Osteoblast (primary cell): Measurements from ENCODE around the gene SIRPB2. TPM values are rescaled to one million over a fixed set of nuclear protein-coding genes. Genes with fewer than 3 reads are reported as not detected.

Experiments used
- DNase-seq: peaks from one replicate; pipeline ENCODE4 v3.0.0; 2011; ENCODE audit warnings: low spot score, mixed read lengths; ENCODE audit not compliant: insufficient read length; ENCODE audit errors: missing footprints
- H2AFZ ChIP-seq: 2 replicates; pipeline ENCODE4 v1.6.0; 2011; ENCODE audit warnings: mild to moderate bottlenecking, low read length
- H3K27ac ChIP-seq: 2 replicates; pipeline ENCODE4 v1.5.1; 2011; ENCODE audit warnings: mild to moderate bottlenecking, low read depth, low read length, moderate library complexity
- H3K27me3 ChIP-seq: 2 replicates; pipeline ENCODE4 v1.6.0; 2012; ENCODE audit warnings: mild to moderate bottlenecking, control low read depth, inconsistent platforms, low read length, moderate library complexity; ENCODE audit not compliant: insufficient read depth
- H3K36me3 ChIP-seq: 2 replicates; pipeline ENCODE4 v1.5.1; 2011; ENCODE audit warnings: mild to moderate bottlenecking, low read length, control low read depth, moderate library complexity; ENCODE audit not compliant: insufficient read depth
- H3K4me1 ChIP-seq: 2 replicates; pipeline ENCODE4 v1.5.1; 2011; ENCODE audit warnings: mild to moderate bottlenecking, low read length, control low read depth, moderate library complexity; ENCODE audit not compliant: insufficient read depth
- H3K4me2 ChIP-seq: 2 replicates; pipeline ENCODE4 v1.6.0; 2011; ENCODE audit warnings: mild to moderate bottlenecking, low read length; ENCODE audit not compliant: insufficient read depth
- H3K4me3 ChIP-seq: fragments of 200-600 bp; sonication (generic); 3 replicates; pipeline ENCODE4 v1.5.1; 2012; ENCODE audit warnings: mild to moderate bottlenecking, low read length, inconsistent platforms; ENCODE audit not compliant: insufficient read depth
- H3K79me2 ChIP-seq: 2 replicates; pipeline ENCODE4 v1.6.0; 2012; ENCODE audit warnings: mild to moderate bottlenecking, low read length, control low read depth, inconsistent platforms; ENCODE audit not compliant: insufficient read depth
- H3K9me3 ChIP-seq: 2 replicates; pipeline ENCODE4 v1.5.1; 2011; ENCODE audit warnings: low read depth, low read length, control low read depth
- H4K20me1 ChIP-seq: 2 replicates; pipeline ENCODE4 v1.6.0; 2012; ENCODE audit warnings: mild to moderate bottlenecking, low read length, control low read depth; ENCODE audit not compliant: insufficient read depth
- total RNA-seq: library from RNA; depleted of rRNA; stranded (reverse); fragments of >200 nt; gene quantifications from 2 replicates; pipeline ENCODE4 v1.2.3, GENCODE V29; 2012
- TF ChIP-seq, protein P1 (sequence below): IDR thresholded peaks from 2 replicates; pipeline ENCODE4 v1.5.1; 2011; ENCODE audit warnings: mild to moderate bottlenecking, low read depth, low read length, moderate library complexity; ENCODE audit errors: extremely low read depth

The SIRPB2 gene
- under 0.01 TPM in 1 of 2 replicates, not detected in the other for total RNA-seq

DNA sequence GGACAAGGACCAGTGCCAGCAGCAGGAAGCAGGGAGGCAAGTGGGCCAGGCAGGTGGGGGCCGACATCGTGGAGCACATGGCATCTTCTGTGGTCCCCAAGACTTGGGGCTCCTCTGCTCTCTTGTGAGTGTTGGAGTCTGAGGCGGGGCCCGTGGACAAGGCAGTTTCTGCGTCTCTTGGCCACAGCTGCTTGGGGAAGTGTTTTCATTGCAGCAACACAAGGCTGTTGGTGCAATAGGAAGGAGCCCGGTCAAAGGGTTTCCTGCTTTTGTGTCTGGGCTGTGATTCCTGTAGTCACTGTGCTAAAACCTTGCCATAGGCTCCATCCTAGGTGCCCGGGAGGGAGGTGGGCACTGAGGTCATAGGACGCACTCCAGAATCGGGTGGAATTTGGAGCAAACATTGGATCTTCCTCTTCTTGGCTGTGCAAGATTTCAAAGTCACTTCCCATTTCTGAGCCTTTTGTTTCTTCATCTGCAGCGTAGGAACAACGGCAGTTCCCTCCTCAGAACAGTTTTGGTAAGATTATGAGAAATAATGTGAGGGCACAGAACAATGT is at the start of gene SIRPB2:
Gene SIRPB2, minus strand, starts transcription at position 140 of the 560 bp plus-strand sequence. Its CDS starts 61 bp downstream, at position 79.
- H2AFZ ChIP-seq, result no peak within 1 kb of the TSS
- H3K9me3 ChIP-seq, result no peaks in the 10 kb centered on the region
- H4K20me1 ChIP-seq, result no peaks in the 10 kb centered on the region
- H3K79me2 ChIP-seq, result no peaks in the 10 kb centered on the region
- no peaks in the 10 kb centered on the region for H3K36me3 ChIP-seq
- DNase-seq, result no peak
- no peak within 1 kb of the TSS for H3K27ac ChIP-seq
- H3K4me1 ChIP-seq, result no peaks in the 10 kb centered on the region
- H3K4me3 ChIP-seq, result no peak within 1 kb of the TSS
- TF ChIP-seq, protein P1, sequence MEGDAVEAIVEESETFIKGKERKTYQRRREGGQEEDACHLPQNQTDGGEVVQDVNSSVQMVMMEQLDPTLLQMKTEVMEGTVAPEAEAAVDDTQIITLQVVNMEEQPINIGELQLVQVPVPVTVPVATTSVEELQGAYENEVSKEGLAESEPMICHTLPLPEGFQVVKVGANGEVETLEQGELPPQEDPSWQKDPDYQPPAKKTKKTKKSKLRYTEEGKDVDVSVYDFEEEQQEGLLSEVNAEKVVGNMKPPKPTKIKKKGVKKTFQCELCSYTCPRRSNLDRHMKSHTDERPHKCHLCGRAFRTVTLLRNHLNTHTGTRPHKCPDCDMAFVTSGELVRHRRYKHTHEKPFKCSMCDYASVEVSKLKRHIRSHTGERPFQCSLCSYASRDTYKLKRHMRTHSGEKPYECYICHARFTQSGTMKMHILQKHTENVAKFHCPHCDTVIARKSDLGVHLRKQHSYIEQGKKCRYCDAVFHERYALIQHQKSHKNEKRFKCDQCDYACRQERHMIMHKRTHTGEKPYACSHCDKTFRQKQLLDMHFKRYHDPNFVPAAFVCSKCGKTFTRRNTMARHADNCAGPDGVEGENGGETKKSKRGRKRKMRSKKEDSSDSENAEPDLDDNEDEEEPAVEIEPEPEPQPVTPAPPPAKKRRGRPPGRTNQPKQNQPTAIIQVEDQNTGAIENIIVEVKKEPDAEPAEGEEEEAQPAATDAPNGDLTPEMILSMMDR, result no peak
- H3K4me2 ChIP-seq, result no peak within 1 kb of the TSS
- H3K27me3 ChIP-seq, result peaks cover 61% of the 10 kb centered on the region

DNA sequence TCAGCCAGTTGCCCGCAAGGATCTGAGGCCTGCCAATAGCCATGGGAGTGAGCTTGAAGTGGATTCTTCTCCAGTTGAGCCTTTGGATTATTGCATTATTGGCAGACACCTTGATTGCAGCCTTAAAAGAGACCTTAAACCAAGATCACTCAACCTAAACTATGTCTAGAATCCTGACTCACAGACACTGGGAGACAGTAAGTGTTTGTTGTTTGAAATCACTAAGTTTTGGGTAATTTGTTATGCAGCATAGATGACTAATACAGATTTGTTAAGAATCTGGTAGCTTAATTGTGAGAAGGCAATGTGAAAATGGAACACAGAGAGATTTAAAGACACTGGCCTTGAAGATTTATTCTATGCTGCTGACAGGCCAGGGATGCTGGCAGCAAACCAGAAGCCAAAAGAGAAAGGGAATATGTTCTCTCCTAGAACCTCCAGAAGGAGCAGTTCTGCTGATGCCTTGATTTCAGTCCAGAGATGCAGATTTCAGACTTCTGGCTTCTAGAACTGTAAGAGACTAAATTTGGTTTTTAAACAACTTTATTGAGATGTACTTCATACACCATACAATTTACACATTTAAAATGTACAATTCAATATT is 48.7 kb upstream of the SIRPB2 start:
- H3K4me1 ChIP-seq, result no peaks in the 10 kb centered on the region
- TF ChIP-seq, protein P1, result no peak
- no peaks in the 10 kb centered on the region for H3K36me3 ChIP-seq
- no peak overlapping the region for H2AFZ ChIP-seq
- H3K4me2 ChIP-seq, result no peak overlapping the region
- no peak for DNase-seq
- no peak overlapping the region for H3K4me3 ChIP-seq
- H3K27ac ChIP-seq, result no peak overlapping the region
- no peaks in the 10 kb centered on the region for H3K9me3 ChIP-seq
- H4K20me1 ChIP-seq, result no peaks in the 10 kb centered on the region
- H3K79me2 ChIP-seq, result no peaks in the 10 kb centered on the region
- H3K27me3 ChIP-seq, result no peaks in the 10 kb centered on the region

DNA sequence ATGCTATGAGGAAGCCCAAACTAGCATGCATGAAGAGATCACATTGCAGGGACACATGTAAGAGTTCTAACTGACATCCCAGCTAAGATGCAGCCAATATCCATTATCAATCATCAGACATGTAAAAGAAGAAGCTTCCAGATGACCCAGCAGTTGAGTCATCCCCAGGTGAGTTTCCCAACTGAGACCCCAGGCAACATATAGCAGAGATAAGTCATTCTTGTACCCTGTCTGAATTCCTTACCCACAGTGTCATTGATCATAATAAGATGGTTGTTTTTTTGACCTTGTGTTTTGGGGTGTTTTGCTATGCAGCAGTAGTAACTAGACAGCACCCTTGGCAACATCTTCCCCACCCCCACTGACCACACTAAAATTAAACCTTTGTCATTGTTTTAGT is 47.4 kb upstream of the SIRPB2 start:
- no peaks in the 10 kb centered on the region for H3K79me2 ChIP-seq

DNA sequence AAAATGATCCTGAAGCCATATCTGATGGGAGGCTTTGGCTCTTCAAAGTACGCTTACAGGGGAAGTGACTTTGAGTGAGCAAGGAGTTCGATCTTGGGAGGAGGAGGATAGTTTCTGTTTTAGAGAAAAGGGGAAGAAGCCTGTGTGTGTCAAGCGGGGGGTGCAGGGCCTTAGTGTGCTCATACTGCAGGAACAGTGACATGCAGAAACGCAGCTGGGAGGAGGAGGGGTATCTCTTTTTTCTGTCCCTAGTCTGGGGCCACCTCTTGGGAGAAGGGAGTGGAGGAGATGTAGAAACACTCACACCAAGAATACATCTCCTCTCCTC is 46.5 kb upstream of the SIRPB2 start:
- no peak overlapping the region for H2AFZ ChIP-seq
- no peaks in the 10 kb centered on the region for H3K36me3 ChIP-seq
- H3K4me3 ChIP-seq, result no peak overlapping the region
- TF ChIP-seq, protein P1, result no peak
- H3K4me2 ChIP-seq, result no peak overlapping the region
- no peak overlapping the region for H3K27ac ChIP-seq
- H3K27me3 ChIP-seq, result no peaks in the 10 kb centered on the region
- H4K20me1 ChIP-seq, result no peaks in the 10 kb centered on the region
- H3K4me1 ChIP-seq, result no peaks in the 10 kb centered on the region
- no peaks in the 10 kb centered on the region for H3K9me3 ChIP-seq
- DNase-seq, result no peak
- no peaks in the 10 kb centered on the region for H3K79me2 ChIP-seq

More for the DNA sequence above, 47.4 kb upstream of the SIRPB2 start:
- TF ChIP-seq, protein P1, result no peak
- Histone ChIP-seq H3K4me1 (no peaks in the 10 kb centered on the region), H3K4me3 (no peak overlapping the region), H4K20me1 (no peaks in the 10 kb centered on the region), H3K27me3 (no peaks in the 10 kb centered on the region), H3K9me3 (no peaks in the 10 kb centered on the region), H3K27ac (no peak overlapping the region), H3K36me3 (no peaks in the 10 kb centered on the region), H3K4me2 (no peak overlapping the region), H2AFZ (no peak overlapping the region)
- no peak for DNase-seq
